GM12801 (cell line): ENCODE data around the gene KRT73.

Experiments used
- TF ChIP-seq, protein P1 (sequence below): IDR thresholded peaks from one replicate; pipeline ENCODE4 v1.5.1; 2011; ENCODE audit warnings: control low read depth; ENCODE audit not compliant: insufficient read length; ENCODE audit errors: extremely low read depth

Gene KRT73

DNA sequence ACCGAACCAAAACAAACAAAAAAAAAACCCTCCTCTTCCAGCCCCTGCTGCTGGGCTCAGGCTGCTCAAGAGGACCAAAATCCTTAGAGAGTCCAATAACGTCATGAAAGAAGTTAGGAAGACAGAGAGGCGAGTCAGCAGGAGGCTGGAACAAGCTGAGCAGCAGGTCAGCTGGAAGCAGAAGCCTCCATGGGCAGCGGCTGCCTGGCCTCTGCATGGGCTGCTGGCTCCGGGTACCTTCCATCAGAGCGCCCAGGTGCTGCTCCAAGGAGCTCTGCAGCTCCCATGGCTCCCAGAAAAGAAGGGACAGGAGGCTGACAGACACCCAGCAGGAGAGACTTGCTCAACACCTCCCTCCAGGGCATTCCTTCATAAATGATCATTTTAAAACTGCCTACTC lies 36.9 kb upstream of the KRT73 start:
- TF ChIP-seq, protein P1, sequence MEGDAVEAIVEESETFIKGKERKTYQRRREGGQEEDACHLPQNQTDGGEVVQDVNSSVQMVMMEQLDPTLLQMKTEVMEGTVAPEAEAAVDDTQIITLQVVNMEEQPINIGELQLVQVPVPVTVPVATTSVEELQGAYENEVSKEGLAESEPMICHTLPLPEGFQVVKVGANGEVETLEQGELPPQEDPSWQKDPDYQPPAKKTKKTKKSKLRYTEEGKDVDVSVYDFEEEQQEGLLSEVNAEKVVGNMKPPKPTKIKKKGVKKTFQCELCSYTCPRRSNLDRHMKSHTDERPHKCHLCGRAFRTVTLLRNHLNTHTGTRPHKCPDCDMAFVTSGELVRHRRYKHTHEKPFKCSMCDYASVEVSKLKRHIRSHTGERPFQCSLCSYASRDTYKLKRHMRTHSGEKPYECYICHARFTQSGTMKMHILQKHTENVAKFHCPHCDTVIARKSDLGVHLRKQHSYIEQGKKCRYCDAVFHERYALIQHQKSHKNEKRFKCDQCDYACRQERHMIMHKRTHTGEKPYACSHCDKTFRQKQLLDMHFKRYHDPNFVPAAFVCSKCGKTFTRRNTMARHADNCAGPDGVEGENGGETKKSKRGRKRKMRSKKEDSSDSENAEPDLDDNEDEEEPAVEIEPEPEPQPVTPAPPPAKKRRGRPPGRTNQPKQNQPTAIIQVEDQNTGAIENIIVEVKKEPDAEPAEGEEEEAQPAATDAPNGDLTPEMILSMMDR: no peak

DNA sequence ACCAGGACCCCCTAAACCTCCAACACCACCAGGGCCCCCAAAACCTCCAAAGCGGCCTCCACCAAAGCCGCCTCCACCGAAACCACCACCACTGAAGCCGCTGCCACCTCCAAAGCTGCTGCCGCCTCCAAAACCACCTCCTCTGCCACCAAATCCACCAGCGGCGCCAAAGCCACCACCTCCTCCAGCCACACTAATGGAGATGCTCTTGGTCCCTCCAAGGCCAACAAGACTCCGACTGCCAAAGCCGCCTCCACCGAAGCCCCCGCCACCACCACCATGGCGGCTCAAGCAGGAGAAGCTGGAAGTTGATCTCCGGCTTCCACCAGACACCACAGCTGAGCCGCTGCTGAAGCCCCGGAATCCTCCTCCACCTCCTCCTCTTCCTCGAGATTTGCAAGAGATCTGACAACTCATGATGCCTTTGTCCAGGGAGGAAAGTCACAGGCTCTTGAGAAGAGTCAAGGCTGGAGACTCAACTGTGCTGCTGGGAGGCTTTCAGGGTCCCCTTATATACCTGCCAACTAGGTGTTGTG lies 33.4 kb upstream of the KRT73 start, which contains the start of gene KRT2:
TSS of gene KRT2 (minus strand) at position 486 of the 536 bp plus-strand sequence. CDS start at position 417, 69 bp downstream.
- TF ChIP-seq, protein P1: no peak

- TF ChIP-seq, protein P1: no peak
Observed at GRCh38 chr12:52650520-52651081, 32.2 kb upstream of the KRT73 start.

DNA sequence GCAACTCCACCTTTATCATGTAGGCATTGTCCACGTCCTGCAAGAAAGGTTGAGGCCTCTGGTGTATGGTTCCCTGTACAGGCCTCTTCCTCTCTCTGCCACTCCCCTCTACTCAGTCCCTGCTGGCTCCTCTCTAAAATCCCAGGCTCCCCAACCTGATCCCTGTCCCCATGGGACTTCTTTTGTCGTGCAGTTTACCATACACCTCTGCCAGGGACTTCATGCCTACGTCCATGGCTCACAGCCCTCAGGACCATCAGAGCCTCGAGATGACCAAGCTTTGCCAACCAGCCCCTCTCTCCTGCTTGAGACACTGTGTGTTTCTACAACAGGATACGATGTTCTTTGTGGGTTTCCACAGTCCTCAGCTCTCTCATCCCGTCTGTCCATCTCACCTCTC lies 30.7 kb upstream of the KRT73 start:
- TF ChIP-seq, protein P1: no peak

DNA sequence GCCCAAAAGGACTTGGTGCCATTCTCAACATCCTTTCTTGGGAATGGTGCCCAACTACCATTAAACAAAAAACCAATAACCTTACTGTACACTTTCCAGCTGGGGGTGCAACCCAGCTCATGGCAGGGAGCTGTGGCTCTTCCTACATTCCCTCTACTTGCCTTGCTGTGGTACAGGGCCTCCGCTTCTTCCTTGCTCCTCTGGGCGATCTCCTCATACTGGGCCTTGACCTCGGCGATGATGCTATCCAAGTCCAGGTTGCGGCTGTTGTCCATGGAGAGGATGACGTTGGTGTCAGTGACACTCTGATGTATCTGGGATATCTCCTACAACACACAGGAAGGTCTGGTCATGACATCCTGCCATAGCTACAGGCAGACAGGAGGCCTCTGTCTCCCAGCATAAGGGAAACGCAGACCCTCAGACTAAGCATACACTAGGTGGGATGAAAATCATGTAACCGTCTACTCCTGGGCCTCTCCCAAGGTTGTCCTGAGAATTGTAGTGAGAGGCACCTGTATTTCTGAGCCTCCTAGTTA lies 29.7 kb upstream of the KRT73 start:
- TF ChIP-seq, protein P1: no peak

- TF ChIP-seq, protein P1: no peak
Observed at GRCh38 chr12:52647601-52648000, 29.2 kb upstream of the KRT73 start.

- TF ChIP-seq, protein P1: no peak
Observed at GRCh38 chr12:52646613-52647012, 28.3 kb upstream of the KRT73 start.
